DMS153 treated with DMSO at 0.1 percent for 48 hours (cell line): Measurements from ENCODE around the gene PSMA6.
"Not testable (repeated sequence)": the region's sequence is repeated elsewhere in the genome, so short reads cannot be mapped to it uniquely, and the experiment has no call there.

ENCODE experiments used
- DNase-seq: peaks from one replicate; lab custom pipeline; 2025; ENCODE audit not compliant: unreplicated experiment; lab: John Stamatoyannopoulos, UW

PSMA6 gene

DNA sequence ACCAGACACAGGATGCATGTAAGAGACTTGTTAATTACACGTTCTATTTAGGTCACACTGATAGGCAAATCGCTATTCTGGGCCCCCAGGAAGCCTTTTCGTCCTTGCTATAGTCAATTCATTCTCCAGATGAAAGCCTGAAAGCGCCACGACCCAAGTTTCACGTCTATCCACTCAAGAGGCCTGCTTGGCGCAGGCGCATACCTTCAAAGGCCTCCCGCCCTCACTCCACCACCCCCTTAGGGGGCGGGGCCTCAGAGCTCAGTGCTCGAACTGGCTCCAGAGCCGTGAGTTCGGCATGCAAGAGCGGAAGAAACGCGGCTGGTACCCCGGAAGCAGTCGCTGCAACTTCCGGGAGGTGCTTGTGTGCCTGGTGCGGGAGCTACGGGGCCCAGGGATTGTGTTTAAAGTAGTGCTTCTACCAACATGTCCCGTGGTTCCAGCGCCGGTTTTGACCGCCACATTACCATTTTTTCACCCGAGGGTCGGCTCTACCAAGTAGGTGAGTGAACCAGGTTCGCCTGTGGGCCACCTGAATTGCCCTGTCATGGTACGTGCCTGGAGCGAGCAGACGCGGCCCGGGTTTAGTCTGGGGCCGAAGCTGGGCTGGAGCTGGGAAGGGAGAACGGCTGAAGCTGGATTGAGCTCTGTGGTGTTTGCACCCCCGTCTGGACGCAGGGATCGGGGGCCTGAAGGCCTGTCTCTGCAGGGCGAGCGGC is at the start of gene PSMA6:
Gene PSMA6, plus strand, starts transcription at position 332 of the 719 bp plus-strand sequence. Its CDS starts 95 bp downstream, at position 427.
- DNase-seq: peak; percentile 95

DNA sequence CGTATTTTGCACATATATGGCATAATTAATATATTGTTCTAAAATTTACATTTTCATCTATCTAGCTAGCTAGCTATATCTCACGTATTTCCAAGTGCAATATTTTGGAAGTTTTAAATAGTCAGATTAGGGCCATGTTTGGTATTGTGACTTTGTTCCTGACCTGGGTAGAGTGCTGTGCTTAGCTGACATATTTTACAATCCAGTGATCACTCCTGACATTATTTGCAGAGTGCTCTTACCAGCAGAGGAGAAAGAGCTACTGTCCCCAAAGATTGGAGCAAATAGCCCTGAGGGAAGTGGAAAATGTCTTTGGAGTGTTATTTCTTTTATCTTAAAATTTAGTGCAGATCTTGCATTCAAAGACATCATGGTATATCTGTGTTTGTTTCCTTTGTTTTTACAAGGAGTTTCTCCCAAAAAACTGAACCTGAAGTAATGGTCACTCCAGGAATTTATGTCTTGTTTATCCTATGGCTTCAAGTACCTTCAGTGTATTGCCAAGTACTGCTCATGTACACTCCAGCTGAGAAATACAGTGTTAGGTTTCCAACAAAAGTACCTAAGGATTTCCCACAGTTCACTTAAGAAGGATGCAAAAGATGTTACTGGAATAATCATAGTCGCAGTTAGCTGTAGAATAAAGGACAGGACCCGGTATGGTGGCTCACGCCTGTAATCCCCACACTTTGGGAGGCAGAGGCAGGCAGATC is 49.4 kb upstream of the PSMA6 start:
- DNase-seq: no peak

DNA sequence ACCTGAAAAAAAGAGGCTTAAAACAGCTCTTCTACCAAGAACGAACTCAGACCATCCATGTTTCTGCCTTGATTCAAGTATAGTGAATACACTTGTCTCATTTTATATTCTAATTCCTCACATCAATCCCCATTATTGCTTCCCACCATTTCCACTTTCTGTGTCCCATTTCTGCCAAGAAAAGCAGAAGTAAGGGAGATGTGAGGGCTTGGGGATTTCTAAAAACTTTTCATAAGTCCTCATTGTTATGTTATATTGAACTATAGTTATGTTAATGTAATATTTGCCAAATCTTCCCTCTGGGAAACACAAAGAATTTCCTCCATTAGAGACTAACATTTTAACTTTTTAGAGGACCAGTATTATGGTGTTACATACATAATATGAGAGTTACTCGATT is 48.2 kb upstream of the PSMA6 start:
- DNase-seq: no peak

DNA sequence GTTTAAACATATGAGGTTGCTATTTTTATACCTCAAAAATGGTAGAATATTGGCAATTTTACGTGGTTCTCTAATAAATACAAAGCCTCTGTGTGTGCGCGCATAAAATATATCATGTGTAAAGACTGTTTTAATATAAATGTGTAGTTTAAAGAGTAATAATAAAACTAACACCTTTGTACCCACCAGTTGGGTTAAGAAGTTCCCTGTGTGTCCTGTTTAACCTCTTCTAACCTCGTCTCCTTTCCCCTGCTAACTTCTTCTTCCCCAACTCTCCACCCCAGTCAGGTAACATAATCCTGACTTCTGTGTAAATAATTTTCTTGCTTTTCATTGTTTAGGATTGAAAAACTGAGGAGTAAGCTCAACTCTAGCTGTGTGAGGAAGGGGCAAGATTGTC is 47.6 kb upstream of the PSMA6 start:
- no peak for DNase-seq

DNA sequence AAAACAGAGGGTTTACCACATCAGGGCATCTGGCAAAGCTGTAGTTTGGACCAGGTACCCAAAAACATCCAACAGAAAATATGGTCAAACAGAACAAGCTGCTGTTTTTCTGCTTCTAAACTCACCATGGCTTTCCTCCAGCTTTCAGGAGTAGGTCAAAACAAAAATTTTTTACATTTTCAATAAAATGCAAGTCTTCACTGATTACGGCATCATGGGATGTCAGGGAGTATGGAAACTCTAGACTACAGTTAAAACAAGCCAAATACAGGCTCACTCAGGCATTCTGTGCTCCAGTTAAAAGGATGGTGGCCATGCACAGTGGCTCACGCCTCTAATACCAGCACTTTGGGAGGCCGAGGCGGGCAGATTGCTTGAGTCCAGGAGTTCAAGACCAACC is 47.1 kb upstream of the PSMA6 start:
- DNase-seq: no peak

DNA sequence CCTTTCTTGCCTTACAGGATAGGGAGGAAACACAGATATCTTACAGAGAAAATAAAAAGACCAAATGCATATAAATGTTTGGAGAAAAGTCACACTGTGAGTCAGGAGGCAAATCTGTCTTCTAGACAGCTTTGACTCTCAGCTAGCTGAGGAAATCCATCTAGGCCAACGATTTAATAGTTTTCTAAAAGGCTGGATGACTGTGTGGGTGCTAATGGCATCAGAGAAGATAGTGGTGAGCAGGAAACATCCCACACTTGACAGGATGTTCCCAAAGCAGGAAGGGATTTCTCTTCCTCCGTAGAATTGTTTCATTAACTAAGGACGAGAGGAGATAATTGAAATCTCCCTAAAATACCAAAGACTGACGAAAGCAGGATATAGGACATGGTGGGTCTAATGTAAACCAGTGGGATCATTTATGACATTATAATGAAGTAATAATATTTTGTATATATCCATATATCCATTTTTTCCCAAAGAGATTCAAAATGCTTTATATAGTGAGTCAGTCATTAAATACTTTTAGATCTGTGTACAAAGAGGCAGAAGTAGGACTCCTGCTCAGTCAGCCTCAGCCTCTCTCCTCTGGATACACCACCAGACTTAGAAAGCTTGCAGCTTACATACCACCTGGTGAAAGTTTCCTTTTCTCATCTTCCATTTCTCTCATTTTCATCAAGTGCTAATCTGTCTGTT is 44.3 kb upstream of the PSMA6 start:
- no peak for DNase-seq

DNA sequence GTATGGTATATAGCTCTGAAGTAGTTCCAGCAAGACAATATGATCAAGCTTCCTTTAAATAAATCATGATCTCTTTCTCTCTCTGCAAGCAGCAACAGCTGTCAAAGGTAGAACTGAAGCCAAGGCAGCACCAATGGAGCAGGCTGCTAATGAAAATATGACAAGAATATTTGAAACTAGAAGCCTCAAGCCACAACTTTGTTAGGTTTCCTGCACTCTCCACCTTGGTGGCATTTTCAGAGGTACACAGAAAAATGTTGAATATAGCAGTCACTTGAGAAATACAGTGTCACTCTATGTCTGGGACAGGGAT is 43.8 kb upstream of the PSMA6 start:
- DNase-seq: no peak

DNA sequence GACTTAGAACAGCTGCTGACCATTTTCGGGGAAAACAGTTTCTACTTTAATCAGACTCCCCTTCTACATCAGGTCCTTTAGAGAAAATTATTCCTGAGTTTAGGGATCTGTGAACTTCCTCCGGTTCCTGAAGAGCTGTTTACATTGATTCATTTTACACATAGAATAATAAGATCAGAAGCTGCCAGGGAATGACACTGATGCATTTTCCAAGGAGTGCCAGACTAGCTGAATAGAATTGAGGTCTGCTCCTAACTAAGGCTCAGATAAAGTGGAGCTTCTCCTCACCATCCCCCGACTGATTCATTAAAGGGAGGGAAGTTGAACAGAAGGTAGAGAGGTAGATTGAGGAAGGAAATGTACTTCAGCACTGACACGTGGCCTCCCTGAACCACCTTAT is 41.9 kb upstream of the PSMA6 start:
- no peak for DNase-seq

DNA sequence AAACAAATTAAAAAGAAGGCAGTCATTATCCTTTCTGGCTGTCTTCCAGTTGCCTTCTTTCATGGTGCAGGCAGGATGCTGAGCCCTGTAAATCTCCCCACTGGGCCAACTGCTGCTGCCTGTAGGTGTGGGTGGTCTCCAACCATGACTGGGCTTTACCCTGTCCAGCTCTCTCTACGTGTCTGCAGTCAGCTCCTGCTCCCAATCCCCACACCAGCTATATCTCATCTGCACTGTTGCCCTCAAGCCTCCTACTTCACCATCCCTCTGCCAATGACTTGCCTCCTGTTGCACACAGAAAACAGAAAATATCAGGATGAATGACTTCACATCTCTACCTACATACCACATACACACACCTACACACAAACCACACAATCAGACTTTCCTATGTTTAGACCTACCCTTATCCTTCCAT is 39.7 kb upstream of the PSMA6 start:
- no peak for DNase-seq

DNA sequence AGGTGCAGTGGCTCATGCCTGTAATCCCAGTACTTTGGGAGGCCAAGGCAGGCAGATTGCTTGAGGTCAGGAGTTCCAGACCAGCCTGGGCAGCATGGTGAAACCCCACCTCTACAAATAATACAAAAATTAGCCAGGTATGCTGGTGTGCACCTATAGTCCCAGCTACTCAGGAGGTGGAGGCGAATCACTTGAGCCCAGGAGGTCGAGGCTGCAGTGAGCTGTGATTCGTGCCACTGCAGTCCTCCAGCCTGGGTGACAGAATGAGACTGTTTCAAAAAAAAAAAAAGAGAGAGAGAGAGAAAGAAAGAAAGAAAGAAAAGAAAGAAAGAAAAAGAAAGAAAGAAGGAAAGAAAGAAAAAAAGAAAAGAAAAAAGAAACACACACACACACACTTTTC is 39.1 kb upstream of the PSMA6 start:
- not testable (repeated sequence) for DNase-seq

DNA sequence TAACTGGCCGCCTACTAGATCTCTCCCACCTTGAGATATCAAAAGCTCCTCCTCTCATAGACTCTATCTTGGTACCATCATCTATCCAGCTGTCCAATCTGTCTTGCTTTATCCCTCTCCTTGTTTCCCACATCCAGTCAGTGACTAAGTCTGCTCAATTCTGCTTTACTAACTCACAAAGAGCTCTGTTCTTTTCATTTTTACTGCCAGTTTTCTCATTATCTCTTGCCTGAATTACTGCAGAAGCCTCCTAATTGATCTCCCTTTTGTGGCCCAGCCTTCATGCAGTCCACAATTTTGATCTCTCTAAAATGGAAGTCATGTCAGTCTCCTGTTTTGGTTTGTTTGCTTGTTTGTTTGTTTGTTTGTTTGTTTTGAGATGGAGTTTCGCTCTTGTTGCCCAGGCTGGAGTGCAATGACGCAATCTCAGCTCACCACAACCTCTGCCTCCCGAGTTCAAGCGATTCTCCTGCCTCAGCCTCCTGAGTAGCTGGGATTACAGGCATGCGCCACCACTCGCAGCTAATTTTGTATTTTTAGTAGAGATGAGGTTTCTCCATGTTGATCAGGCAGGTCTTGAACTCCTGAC is 38.1 kb upstream of the PSMA6 start:
- not testable (repeated sequence) for DNase-seq

DNA sequence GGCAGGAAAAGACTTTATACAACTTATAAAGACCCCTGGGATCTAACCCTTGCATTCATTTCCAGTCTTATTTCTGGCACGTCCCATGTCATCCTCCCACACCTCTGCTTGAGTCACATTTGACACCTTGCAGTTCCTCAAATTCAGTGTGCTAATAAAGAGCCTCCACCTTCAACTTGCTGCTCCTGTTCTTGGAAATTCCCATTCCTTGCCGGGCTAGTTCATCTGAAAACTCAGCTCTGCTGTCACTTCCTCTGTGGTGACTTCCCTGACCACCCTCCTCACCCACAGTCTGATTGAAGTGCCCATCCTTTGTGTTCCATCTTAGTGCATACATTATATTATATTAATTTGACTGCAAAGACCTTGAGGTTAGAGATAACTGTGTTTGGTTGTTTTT is 37.4 kb upstream of the PSMA6 start:
- DNase-seq: no peak

DNA sequence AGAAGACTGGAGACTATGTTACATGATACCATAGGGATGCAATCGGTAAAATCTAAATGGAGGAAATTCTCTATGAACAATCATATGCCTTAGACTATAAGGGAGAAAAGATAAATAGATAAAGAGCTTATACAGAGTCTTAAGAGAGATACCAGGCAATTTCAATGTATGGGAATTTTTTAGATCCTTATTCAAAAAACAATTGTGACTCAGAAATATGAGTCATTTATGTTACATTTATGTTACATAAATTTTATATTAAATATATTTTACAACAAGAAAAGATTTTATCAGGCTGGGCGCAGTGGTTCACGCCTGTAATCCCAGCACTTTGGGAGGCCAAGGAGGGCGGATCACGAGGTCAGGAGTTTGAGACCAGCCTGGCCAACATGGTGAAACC is 36.5 kb upstream of the PSMA6 start:
- no peak for DNase-seq

DNA sequence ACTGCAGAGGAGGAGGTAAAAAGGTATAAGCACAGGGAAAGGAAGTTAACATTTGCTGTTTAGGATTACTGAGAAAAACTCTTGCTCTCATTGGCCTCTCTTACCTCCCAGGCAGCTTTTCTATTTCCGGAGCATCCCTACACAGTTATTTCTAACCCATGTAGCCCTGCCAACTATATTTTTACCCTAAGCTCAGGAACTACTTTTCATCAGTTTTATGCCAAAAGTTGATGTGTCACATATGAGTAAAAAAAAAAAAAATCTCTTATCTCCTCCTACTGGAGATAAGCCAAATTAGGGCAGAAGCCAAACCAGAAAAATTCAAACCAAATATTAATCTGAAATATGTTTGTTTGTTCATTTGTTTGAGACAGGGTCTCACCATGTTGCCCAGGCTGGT is 34.4 kb upstream of the PSMA6 start:
- no peak for DNase-seq

DNA sequence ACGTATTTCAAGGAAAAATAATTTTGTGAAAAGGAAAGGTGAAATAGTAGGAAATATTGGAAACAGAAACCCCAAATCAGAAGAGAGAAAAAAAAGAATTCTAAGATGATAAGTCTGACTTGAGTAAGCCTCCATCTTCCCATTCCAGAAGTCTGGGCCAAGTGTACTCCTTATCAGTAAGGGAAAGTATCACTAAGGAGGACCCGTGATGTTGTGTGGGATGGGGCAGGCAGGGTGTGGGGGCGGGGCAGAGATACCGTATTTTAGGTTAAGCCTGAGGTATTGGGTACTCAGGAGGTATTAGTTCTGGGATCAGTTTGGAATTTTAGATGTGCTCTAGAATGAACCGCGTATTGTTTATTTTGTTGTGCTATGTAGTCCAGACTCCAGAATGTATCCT is 33.8 kb upstream of the PSMA6 start:
- DNase-seq: no peak

DNA sequence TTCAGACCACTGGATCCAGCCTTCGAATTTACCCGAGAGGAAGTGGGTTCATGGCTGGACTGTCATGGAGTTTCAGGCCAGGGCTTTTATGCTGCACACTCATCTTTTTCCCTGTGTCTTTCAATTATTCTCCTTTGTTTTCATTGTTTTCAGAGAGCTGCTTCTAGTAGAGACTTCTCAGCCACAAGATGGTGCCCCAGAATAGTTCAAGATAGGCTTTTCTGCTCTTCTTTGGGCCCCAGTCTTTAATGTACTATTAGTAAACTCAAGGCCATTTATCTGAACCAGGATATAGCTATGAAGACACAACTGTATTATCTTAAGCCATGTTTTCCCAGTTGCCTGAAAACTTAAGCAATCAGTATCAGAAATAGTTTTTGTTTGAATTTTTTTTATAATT is 30.4 kb upstream of the PSMA6 start:
- no peak for DNase-seq

DNA sequence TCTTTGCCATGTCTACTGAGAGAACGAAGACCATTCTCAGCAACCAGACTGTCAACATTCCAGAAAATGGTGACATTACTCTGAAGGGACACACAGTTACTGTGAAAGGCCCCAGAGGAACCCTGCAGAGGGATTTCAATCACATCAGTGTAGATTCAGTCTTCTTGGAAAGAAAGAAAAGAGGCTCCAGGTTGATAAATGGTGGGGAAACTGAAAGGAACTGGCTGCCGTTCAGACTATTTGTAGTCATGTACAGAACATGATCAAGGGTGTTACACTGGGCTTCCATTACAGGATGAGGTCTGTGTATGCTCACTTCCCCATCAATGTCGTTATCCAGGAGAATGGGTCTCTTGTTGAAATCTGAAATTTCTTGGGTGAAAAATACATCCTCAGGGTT is 29.7 kb upstream of the PSMA6 start:
- no peak for DNase-seq

DNA sequence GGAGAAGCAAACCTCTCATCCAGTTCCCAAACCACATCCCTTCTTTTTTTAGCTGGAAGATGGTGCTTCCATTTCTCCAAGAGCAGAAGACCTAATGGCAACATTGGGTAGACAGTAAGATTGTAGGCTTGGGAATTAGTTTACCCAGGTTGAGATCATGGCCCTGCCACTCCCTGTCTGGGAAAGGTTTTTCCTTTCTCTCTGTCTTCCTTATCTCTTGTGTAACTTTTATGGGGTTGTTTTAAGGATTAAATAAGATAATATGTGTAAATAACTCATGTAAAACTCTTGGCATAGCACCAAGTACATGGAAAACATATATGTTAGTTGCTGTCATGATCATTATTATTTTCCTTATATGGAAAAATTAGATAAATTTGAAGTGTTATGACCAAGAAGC is 23.2 kb upstream of the PSMA6 start:
- DNase-seq: no peak

DNA sequence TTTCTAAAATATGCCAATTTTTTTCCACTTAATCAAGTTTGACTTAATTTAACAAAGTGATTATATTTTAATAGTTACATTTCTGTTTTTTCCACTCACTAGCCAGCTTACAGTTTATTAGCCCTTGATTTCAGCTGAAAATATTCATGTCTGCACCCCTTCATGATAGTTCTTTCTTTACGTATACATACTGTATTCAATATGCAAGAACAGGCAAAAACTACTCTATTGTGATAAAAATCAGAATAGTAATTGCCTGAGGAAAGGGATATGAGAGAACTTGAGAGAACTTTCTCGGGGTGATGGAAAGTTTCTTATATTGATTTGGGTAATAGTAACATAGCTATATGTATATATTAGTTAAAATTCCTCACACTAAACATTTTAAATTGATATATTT is 17.4 kb upstream of the PSMA6 start:
- no peak for DNase-seq

DNA sequence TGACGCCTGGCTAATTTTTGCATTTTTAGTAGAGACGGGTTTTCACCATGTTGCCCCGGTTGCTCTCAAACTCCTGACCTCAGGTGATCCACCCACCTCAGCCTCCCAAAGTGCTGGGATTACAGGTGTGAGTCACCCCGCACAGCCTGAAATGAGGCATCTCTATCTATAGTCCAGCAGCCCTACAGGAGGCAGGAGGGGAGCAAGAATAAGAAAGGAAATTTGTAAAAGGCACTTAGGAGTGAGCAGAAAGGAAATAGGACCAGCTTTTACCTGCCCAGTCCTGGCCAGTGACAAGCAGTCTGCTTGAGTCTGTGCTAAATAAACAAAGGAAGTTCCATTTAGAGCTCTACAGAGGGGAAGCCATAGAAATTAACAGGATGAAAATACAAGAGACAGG is 15.0 kb upstream of the PSMA6 start:
- DNase-seq: peak; percentile 77

DNA sequence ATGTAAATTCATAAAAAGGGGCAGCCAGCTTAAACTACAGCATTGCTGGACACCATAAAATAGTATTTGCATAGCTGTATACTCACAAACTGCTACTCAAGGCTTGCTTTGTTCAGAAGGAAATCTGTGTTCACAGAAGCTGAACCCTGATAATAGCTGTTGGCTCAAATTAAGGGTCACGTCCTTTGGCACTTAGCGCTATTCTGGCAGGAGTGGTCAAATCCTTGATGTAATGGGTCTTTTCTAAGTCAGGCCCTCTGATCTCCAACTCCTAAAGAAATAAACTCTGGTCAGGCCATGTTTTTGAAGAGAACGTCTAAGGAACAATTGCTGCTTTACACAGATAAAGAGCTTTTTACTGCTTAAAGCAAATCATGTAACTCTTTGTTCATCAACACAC is 12.8 kb upstream of the PSMA6 start:
- no peak for DNase-seq

DNA sequence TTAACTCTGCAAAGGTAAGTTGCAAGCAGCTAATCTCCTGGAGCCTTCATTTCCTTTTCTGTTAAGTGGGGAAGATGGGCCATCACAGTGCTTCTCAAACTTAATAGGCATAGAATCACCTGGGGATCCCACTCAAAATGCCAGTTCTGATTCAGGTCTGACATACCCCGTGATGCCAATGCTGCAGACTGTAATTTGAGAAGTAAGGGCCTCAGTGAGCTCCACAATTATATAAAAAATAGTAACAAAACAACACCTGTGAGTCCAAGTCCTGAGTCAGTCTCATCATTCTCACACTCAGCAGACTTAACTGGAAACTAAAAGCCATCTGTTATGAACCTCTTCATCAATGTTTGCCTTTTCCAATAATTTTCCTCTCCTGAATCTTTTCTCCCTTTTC is 10.8 kb upstream of the PSMA6 start:
- no peak for DNase-seq
